A673 (cell line): ENCODE measurements around the gene TFAP2A. TPM values are rescaled to one million over a fixed set of nuclear protein-coding genes. Genes with fewer than 3 reads are reported as not detected.
A peak's percentile ranks its signal among the peaks of the same experiment; 100 is the strongest.

Experiments used
- BruUV-seq: library from RNA; stranded (reverse); fragments of 400-500 nt; replicated peaks from 2 replicates; lab custom pipeline; 2021; lab: Mats Ljungman, UMichigan
- CTCF ChIA-PET: fragments of 300-600 bp; sonication (Branson Sonifier 250); formaldehyde crosslinking; loops from one replicate; lab custom pipeline; 2022; ENCODE audit warnings: antibody characterized with exemption; lab: Charles Lee
- POLR2A ChIA-PET: fragments of 300-600 bp; sonication (Branson Sonifier 250); formaldehyde crosslinking; loops from one replicate; lab custom pipeline; 2022; ENCODE audit warnings: antibody characterized with exemption; ENCODE audit not compliant: low non-redundant PET; lab: Charles Lee
- DNase-seq: peaks from one replicate; pipeline ENCODE4 v3.0.0-alpha.2; 2015; ENCODE audit warnings: low spot score
- H3K27ac ChIP-seq: fragments of 200-600 bp; sonication (generic); 2 replicates; pipeline ENCODE4 v1.5.1; 2016; ENCODE audit warnings: mixed run types, low read depth, mild to moderate bottlenecking, mixed read lengths, antibody characterized with exemption, low read length; ENCODE audit not compliant: poor library complexity, severe bottlenecking
- H3K27me3 ChIP-seq: fragments of 200-600 bp; sonication (generic); replicated peaks from 2 replicates; pipeline ENCODE4 v1.6.1; 2017; ENCODE audit warnings: mixed run types, low read depth, mild to moderate bottlenecking, mixed read lengths, antibody characterized with exemption, low read length; ENCODE audit not compliant: insufficient read depth, poor library complexity
- H3K36me3 ChIP-seq: fragments of 200-600 bp; sonication (generic); 2 replicates; pipeline ENCODE4 v1.6.1; 2016; ENCODE audit warnings: mixed run types, mild to moderate bottlenecking, mixed read lengths, antibody characterized with exemption, low read length; ENCODE audit not compliant: insufficient read depth, poor library complexity, severe bottlenecking
- H3K4me1 ChIP-seq: fragments of 200-600 bp; sonication (generic); 2 replicates; pipeline ENCODE4 v1.6.1; 2017; ENCODE audit warnings: mixed run types, mild to moderate bottlenecking, mixed read lengths, antibody characterized with exemption, low read length; ENCODE audit not compliant: insufficient read depth, poor library complexity, severe bottlenecking
- H3K4me3 ChIP-seq: fragments of 200-600 bp; sonication (generic); 2 replicates; pipeline ENCODE4 v1.5.1; 2016; ENCODE audit warnings: low read depth, mixed run types, mild to moderate bottlenecking, mixed read lengths, low read length; ENCODE audit not compliant: poor library complexity, severe bottlenecking
- H3K9me3 ChIP-seq: fragments of 200-600 bp; sonication (generic); 2 replicates; pipeline ENCODE4 v1.6.1; 2016; ENCODE audit warnings: mixed run types, low read depth, mild to moderate bottlenecking, mixed read lengths, antibody characterized with exemption, low read length; ENCODE audit not compliant: poor library complexity, severe bottlenecking
- EZH2 ChIP-seq: fragments of 200-600 bp; sonication (generic); IDR thresholded peaks from 2 replicates; pipeline ENCODE4 v1.6.1; 2017; ENCODE audit warnings: borderline replicate concordance, low read depth, mild to moderate bottlenecking, mixed read lengths, antibody characterized with exemption, low read length; ENCODE audit not compliant: poor library complexity, severe bottlenecking
- intact Hi-C: fragments of 100-400 bp; cut with micrococcal nuclease; formaldehyde crosslinking; loops from one replicate; pipeline ENCODE4 v1.10.0; 2022; ENCODE audit not compliant: unreplicated experiment
- total RNA-seq: library from RNA; stranded (reverse); gene quantifications from 2 replicates; pipeline ENCODE4 v1.2.3, GENCODE V29; 2021
- TF ChIP-seq, protein P1 (sequence below): fragments of 300-800, 200-600 bp; sonication (generic); conservative IDR thresholded peaks from 2 replicates; pipeline ENCODE4 v1.5.1; 2017; ENCODE audit warnings: low read depth, mild to moderate bottlenecking, antibody characterized with exemption, low read length, moderate library complexity, mixed read lengths

The TFAP2A gene
- total RNA-seq, 1 experiment from 2014 or later, result 19.3 TPM

DNA sequence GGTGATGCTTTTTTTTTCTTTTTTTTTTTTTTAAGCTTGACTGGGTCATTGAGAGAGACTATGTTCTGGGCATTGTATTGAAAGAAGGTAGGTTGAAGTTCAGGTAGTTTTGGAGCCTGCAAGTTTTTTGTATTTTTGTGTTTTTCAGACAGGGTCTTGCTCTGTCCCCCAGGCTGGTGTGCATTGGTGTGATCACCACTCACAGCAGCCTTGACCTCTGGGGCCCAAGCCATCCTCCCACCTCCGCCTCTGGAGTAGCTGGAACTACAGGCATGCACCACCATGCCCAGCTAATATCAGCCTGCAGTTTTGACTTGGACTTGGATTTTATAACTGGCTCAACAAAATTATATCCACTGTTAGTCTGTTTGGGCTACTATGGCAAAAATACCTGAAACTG, 31.7 kb upstream of the TFAP2A start:
- no peak overlapping the region for H3K27ac ChIP-seq
- no peak for TF ChIP-seq EZH2
- TF ChIP-seq, protein P1, sequence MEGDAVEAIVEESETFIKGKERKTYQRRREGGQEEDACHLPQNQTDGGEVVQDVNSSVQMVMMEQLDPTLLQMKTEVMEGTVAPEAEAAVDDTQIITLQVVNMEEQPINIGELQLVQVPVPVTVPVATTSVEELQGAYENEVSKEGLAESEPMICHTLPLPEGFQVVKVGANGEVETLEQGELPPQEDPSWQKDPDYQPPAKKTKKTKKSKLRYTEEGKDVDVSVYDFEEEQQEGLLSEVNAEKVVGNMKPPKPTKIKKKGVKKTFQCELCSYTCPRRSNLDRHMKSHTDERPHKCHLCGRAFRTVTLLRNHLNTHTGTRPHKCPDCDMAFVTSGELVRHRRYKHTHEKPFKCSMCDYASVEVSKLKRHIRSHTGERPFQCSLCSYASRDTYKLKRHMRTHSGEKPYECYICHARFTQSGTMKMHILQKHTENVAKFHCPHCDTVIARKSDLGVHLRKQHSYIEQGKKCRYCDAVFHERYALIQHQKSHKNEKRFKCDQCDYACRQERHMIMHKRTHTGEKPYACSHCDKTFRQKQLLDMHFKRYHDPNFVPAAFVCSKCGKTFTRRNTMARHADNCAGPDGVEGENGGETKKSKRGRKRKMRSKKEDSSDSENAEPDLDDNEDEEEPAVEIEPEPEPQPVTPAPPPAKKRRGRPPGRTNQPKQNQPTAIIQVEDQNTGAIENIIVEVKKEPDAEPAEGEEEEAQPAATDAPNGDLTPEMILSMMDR, result no peak
- ChIA-PET POLR2A (no interaction called here), CTCF (interaction anchor here (0.6 kb wide), 1 partner anchor 10 kb away, joined by 4 read pairs; no protein-coding TSS in a partner anchor)
- H3K4me1 ChIP-seq, result no peaks in the 10 kb centered on the region
- H3K4me3 ChIP-seq, result no peak overlapping the region
- intact Hi-C loops, result no loop called here
- no peaks in the 10 kb centered on the region for H3K9me3 ChIP-seq
- H3K27me3 ChIP-seq, result no peaks in the 10 kb centered on the region
- H3K36me3 ChIP-seq, result no peaks in the 10 kb centered on the region
- BruUV-seq, result no TSS peak
- no peak for DNase-seq

DNA sequence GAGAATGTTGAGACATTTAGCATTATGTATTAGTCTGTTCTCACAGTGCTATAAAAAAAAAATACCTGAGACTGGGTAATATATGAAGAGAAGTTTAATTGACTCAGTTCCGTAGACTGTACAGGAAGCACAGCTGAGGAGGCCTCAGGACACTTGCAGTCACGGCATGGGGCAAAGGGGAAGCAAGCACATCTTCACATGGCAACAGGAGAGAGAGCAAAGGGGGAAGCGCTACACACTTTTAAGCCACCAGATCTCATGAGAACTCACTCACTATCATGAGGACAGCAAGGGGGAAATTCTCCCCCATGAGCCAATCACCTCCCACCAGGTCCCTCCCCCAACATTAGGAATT, 26.8 kb upstream of the TFAP2A start:
- ChIA-PET CTCF (no interaction called here), POLR2A (no interaction called here)
- BruUV-seq, result no TSS peak
- DNase-seq, result no peak
- Histone ChIP-seq H3K9me3 (no peaks in the 10 kb centered on the region), H3K27ac (no peak overlapping the region), H3K36me3 (no peaks in the 10 kb centered on the region), H3K4me1 (no peaks in the 10 kb centered on the region), H3K4me3 (no peak overlapping the region), H3K27me3 (no peaks in the 10 kb centered on the region)
- TF ChIP-seq, protein P1, result no peak
- TF ChIP-seq EZH2, result no peak
- intact Hi-C loops, result no loop called here

DNA sequence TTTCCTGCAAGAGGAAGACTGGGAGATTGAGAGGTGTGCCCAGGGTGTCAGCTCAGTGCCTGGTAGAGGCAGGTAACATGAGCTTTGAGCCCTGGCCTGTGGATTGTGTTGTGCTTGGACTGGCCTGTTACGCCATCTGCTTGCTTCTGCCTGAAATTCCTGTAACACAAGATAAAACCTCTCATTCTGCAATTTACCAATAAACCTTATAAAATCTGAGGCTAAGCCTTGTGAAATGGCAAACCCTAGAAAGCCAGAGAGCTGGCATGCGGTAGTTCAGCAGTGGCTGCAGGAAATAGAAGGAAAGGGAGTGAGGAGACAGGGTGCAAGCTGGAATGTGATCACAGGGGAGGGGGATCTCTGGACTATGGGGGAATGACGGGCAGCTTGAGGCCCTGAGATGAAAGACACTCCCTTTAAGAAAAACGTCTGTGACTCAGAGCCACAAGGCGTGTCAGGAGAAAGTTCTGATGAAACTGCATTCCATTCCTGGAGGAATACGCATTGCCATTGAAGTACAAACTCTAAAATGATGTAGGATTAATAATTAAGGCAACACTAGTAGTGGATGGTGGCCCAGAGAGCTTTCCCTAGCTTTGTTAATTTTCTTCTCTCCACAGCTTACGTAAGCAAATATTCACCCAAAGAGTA, 26.3 kb upstream of the TFAP2A start:
- no peak for TF ChIP-seq EZH2
- TF ChIP-seq, protein P1, result no peak
- Histone ChIP-seq H3K9me3 (no peaks in the 10 kb centered on the region), H3K4me1 (no peaks in the 10 kb centered on the region), H3K27me3 (no peaks in the 10 kb centered on the region), H3K36me3 (no peaks in the 10 kb centered on the region), H3K4me3 (no peak overlapping the region), H3K27ac (no peak overlapping the region)
- intact Hi-C loops, result no loop called here
- BruUV-seq, result no TSS peak
- DNase-seq, result peak; percentile 58
- POLR2A ChIA-PET, result no interaction called here
- CTCF ChIA-PET, result no interaction called here
